HFF-Myc (cell line): ENCODE results near the gene TREX2.
A peak's percentile ranks its signal among the peaks of the same experiment; 100 is the strongest.

ENCODE experiments used
- DNase-seq: peaks from one replicate; pipeline ENCODE4 v3.0.0-alpha.2; 2011; ENCODE audit warnings: low read depth; ENCODE audit errors: extremely low read depth
- H3K4me3 ChIP-seq: replicated peaks from 2 replicates; pipeline ENCODE4 v1.5.1; 2011; ENCODE audit warnings: low read depth, mild to moderate bottlenecking, control low read depth, low read length
- CTCF ChIP-seq: IDR thresholded peaks from 2 replicates; pipeline ENCODE4 v1.5.1; 2012; ENCODE audit warnings: mild to moderate bottlenecking, low read depth, low read length, control low read depth; ENCODE audit errors: missing control alignments

Gene TREX2

DNA sequence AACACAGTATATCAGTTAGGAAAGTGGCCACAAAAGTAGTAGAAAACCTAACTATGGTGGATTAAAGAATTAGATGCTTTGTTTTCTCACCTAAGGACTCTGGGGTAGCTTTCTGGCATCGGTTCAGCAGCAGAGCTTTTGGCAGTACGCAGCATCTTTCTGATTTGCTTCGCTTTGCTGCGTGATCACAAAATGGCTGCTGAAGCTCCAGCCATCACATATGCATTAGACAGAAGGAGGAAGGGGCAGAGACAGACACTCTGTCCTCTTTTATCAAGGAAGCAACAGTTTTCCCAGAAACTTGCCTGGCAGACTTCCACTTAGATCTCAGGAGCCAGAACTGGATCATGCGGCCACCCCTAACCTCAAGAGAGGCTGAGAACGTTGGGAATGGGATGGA is 15.1 kb downstream of the TREX2 start:
- no peak for TF ChIP-seq CTCF
- no peak overlapping the region for H3K4me3 ChIP-seq
- no peak for DNase-seq

GRCh38 chrX:153426204-153426603 is 19.7 kb downstream of the TREX2 start:
- no peak overlapping the region for H3K4me3 ChIP-seq
- no peak for TF ChIP-seq CTCF
- DNase-seq, result no peak

DNA sequence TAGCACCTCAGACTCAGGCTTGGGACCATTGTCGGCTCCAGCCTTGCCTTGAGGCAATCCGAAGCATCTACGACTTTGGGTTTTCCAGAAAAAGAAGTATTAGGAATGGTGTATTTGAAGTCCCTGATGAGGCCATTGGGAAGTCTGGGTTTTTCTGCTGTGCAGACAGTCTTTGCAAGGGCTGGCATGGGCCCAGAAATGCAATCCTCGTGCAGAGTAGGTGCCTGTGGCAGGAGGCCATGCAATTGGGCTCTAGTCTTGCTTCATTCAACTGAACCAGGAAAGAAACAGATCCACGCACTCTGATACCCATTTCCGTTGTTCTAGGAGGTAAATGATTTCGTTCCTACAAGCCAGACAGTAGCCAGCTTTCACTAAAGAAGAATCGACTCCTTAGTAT is 22.2 kb downstream of the TREX2 start:
- no peak for DNase-seq
- no peak for TF ChIP-seq CTCF
- H3K4me3 ChIP-seq, result no peak overlapping the region

GRCh38 chrX:153421856-153422255 is 24.0 kb downstream of the TREX2 start:
- TF ChIP-seq CTCF, result no peak
- DNase-seq, result no peak
- no peak overlapping the region for H3K4me3 ChIP-seq

GRCh38 chrX:153420851-153421599 is 24.8 kb downstream of the TREX2 start:
- DNase-seq, result no peak
- H3K4me3 ChIP-seq, result no peak overlapping the region
- no peak for TF ChIP-seq CTCF

DNA sequence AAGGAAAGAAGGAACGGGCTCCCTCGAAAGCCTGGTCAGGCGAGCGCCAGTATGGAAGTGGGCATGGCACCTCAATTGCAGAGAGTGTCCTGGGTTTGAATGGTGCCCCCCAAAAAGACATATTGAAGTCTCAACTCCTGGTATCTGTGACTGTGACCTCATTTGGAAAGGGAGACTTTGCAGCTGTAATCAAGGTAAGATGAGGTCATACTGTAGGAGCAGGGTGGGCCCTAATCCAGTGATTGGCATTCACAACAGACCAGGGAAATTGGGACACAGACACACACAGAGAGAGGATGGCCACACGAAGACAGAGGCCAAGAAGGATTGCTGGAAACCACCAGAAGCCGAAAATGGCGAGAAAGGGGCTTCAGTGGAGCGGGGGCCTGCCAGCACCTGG is 28.2 kb downstream of the TREX2 start:
- no peak for TF ChIP-seq CTCF
- no peak overlapping the region for H3K4me3 ChIP-seq
- DNase-seq, result no peak

DNA sequence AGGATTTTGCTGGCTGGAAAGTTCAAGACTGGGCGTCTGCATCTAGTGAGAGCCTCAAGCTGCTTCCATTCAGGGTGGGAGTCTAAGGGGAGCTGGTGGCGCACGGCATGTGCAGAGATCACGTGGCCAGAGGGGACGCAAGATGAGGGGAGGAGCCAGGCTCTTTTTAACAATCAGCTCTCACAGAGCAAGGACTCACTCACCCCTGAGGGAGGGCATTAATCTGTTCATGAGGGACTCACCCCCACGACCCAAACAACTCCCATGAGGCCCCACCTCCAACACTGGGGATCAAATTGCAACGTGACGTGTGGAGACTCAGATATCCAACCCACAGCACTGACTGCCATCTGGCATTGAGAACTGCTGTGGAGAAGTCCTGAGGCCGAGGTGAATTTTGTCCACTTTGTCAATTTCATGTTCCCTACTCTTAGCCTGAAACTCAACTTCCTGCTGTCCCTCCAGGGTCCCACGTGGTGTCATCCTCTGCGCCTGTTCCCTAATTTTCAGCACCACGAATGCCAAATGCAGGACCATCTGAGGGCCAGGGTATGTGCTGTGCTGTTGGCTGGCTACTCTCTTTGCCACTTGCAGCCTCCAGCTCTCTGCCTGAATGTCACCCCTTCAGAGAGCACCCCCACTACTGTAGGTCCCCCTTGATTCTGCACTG is 28.9 kb downstream of the TREX2 start:
- no peak for TF ChIP-seq CTCF
- H3K4me3 ChIP-seq, result no peak overlapping the region
- DNase-seq, result peak; percentile 1
